ENCODE results near the gene PLEKHJ1.

Gene PLEKHJ1

GRCh38 chr19:2189880-2190279 lies 46.2 kb downstream of the PLEKHJ1 start:
- peaks cover 4 to 11% of the 10 kb centered on the region in 2 donors for H3K4me1 ChIP-seq (ENCODE audit: control insufficient read depth in 2 of 2, insufficient read depth in 2 of 2, low read length in 2 of 2)
- H3K27me3 ChIP-seq (ENCODE audit: control insufficient read depth in 2 of 2, insufficient read depth in 2 of 2, low read length in 2 of 2), result no peaks in the 10 kb centered on the region
- peaks cover 39 to 51% of the 10 kb centered on the region in 2 donors for H3K36me3 ChIP-seq (ENCODE audit: control insufficient read depth in 2 of 2, insufficient read depth in 2 of 2, low read length in 2 of 2)
- no peaks in the 10 kb centered on the region for H3K9me3 ChIP-seq (ENCODE audit: control insufficient read depth in 2 of 2, low read length in 2 of 2)
- no peak overlapping the region for H3K4me3 ChIP-seq (ENCODE audit: low read length in 2 of 2)
- H3K27ac ChIP-seq (ENCODE audit: low read depth in 2 of 2, low read length in 2 of 2), result no peak overlapping the region
- no peak overlapping the region for H3K9ac ChIP-seq (ENCODE audit: low read depth in 1 of 2, low read length in 2 of 2)

- no peak overlapping the region for H3K9ac ChIP-seq (ENCODE audit: low read depth in 1 of 2, low read length in 2 of 2)
- H3K27me3 ChIP-seq (ENCODE audit: control insufficient read depth in 2 of 2, insufficient read depth in 2 of 2, low read length in 2 of 2), result no peaks in the 10 kb centered on the region
- no peak overlapping the region for H3K4me3 ChIP-seq (ENCODE audit: low read length in 2 of 2)
- H3K27ac ChIP-seq (ENCODE audit: low read depth in 2 of 2, low read length in 2 of 2), result no peak overlapping the region
- no peaks in the 10 kb centered on the region for H3K9me3 ChIP-seq (ENCODE audit: control insufficient read depth in 2 of 2, low read length in 2 of 2)
- peaks cover 4 to 11% of the 10 kb centered on the region in 2 donors for H3K4me1 ChIP-seq (ENCODE audit: control insufficient read depth in 2 of 2, insufficient read depth in 2 of 2, low read length in 2 of 2)
- peaks cover 33 to 47% of the 10 kb centered on the region in 2 donors for H3K36me3 ChIP-seq (ENCODE audit: control insufficient read depth in 2 of 2, insufficient read depth in 2 of 2, low read length in 2 of 2)
Observed at GRCh38 chr19:2188708-2189385, 47.3 kb downstream of the PLEKHJ1 start.

GRCh38 chr19:2187159-2187558 lies 49.0 kb downstream of the PLEKHJ1 start:
- no peak overlapping the region for H3K27ac ChIP-seq (ENCODE audit: low read depth in 2 of 2, low read length in 2 of 2)
- no peaks in the 10 kb centered on the region for H3K9me3 ChIP-seq (ENCODE audit: control insufficient read depth in 2 of 2, low read length in 2 of 2)
- no peaks in the 10 kb centered on the region for H3K27me3 ChIP-seq (ENCODE audit: control insufficient read depth in 2 of 2, insufficient read depth in 2 of 2, low read length in 2 of 2)
- no peak overlapping the region for H3K4me3 ChIP-seq (ENCODE audit: low read length in 2 of 2)
- no peak overlapping the region for H3K9ac ChIP-seq (ENCODE audit: low read depth in 1 of 2, low read length in 2 of 2)
- peaks cover 4 to 13% of the 10 kb centered on the region in 2 donors for H3K4me1 ChIP-seq (ENCODE audit: control insufficient read depth in 2 of 2, insufficient read depth in 2 of 2, low read length in 2 of 2)
- peaks cover 33 to 44% of the 10 kb centered on the region in 2 donors for H3K36me3 ChIP-seq (ENCODE audit: control insufficient read depth in 2 of 2, insufficient read depth in 2 of 2, low read length in 2 of 2)

- no peak overlapping the region for H3K9ac ChIP-seq (ENCODE audit: low read depth in 1 of 2, low read length in 2 of 2)
- no peaks in the 10 kb centered on the region for H3K9me3 ChIP-seq (ENCODE audit: control insufficient read depth in 2 of 2, low read length in 2 of 2)
- peaks cover 34 to 40% of the 10 kb centered on the region in 2 donors for H3K36me3 ChIP-seq (ENCODE audit: control insufficient read depth in 2 of 2, insufficient read depth in 2 of 2, low read length in 2 of 2)
- H3K27ac ChIP-seq (ENCODE audit: low read depth in 2 of 2, low read length in 2 of 2), result peak overlapping the region; percentile 16 to 17
- H3K4me1 ChIP-seq (ENCODE audit: control insufficient read depth in 2 of 2, insufficient read depth in 2 of 2, low read length in 2 of 2), result peaks cover 0 to 9% of the 10 kb centered on the region in 2 donors
- H3K27me3 ChIP-seq (ENCODE audit: control insufficient read depth in 2 of 2, insufficient read depth in 2 of 2, low read length in 2 of 2), result no peaks in the 10 kb centered on the region
- H3K4me3 ChIP-seq (ENCODE audit: low read length in 2 of 2), result no peak overlapping the region
Observed at GRCh38 chr19:2186071-2186846, 49.9 kb downstream of the PLEKHJ1 start.

GRCh38 chr19:2185734-2186070 lies 50.4 kb downstream of the PLEKHJ1 start:
- no peaks in the 10 kb centered on the region for H3K27me3 ChIP-seq (ENCODE audit: control insufficient read depth in 2 of 2, insufficient read depth in 2 of 2, low read length in 2 of 2)
- no peak overlapping the region for H3K9ac ChIP-seq (ENCODE audit: low read depth in 1 of 2, low read length in 2 of 2)
- peaks cover 34 to 35% of the 10 kb centered on the region in 2 donors for H3K36me3 ChIP-seq (ENCODE audit: control insufficient read depth in 2 of 2, insufficient read depth in 2 of 2, low read length in 2 of 2)

GRCh38 chr19:2184422-2184975 lies 51.6 kb downstream of the PLEKHJ1 start:
- H3K4me3 ChIP-seq (ENCODE audit: low read length in 2 of 2), result no peak overlapping the region
- peaks cover 29 to 31% of the 10 kb centered on the region in 2 donors for H3K36me3 ChIP-seq (ENCODE audit: control insufficient read depth in 2 of 2, insufficient read depth in 2 of 2, low read length in 2 of 2)
- H3K27me3 ChIP-seq (ENCODE audit: control insufficient read depth in 2 of 2, insufficient read depth in 2 of 2, low read length in 2 of 2), result no peaks in the 10 kb centered on the region
- H3K9ac ChIP-seq (ENCODE audit: low read depth in 1 of 2, low read length in 2 of 2), result no peak overlapping the region
- H3K4me1 ChIP-seq (ENCODE audit: control insufficient read depth in 2 of 2, insufficient read depth in 2 of 2, low read length in 2 of 2), result peaks cover 0 to 6% of the 10 kb centered on the region in 2 donors
- H3K27ac ChIP-seq (ENCODE audit: low read depth in 2 of 2, low read length in 2 of 2), result no peak overlapping the region
- no peaks in the 10 kb centered on the region for H3K9me3 ChIP-seq (ENCODE audit: control insufficient read depth in 2 of 2, low read length in 2 of 2)

More at GRCh38 chr19:2185734-2186070, 50.4 kb downstream of the PLEKHJ1 start:
- Histone ChIP-seq H3K4me3 (ENCODE audit: low read length in 2 of 2) (no peak overlapping the region), H3K9me3 (ENCODE audit: control insufficient read depth in 2 of 2, low read length in 2 of 2) (no peaks in the 10 kb centered on the region), H3K27ac (ENCODE audit: low read depth in 2 of 2, low read length in 2 of 2) (peak overlapping the region; percentile 3 to 32), H3K4me1 (ENCODE audit: control insufficient read depth in 2 of 2, insufficient read depth in 2 of 2, low read length in 2 of 2) (peaks cover 0 to 6% of the 10 kb centered on the region in 2 donors)

All from mucosa of rectum (tissue), 2 donors.